ENCODE measurements around the gene UBE2G2. TPM values are rescaled to one million over a fixed set of nuclear protein-coding genes. Genes with fewer than 3 reads are reported as not detected.

The UBE2G2 gene
- total RNA-seq, 1 donor from 2014 or later = 65.8 TPM

DNA sequence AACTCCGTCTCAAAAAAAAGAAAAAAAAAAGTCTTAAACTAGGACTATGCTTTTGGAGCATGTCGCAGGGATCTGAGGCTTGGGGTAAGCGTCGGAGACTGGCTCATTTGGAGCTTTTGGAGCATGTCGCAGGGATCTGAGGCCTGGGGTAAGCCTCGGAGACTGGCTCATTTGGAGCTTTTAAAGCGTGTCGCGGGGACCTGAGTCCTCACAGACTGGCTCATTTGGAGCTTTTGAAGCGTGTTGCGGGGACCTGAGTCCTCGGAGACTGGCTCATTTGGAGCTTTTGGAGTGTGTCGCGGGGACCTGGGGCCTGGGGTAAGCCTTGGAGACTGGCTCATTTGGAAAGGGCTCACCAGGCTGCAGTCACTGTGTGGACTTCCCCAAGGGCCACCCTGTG, 76.7 kb downstream of the UBE2G2 start:
- no peak for DNase-seq

DNA sequence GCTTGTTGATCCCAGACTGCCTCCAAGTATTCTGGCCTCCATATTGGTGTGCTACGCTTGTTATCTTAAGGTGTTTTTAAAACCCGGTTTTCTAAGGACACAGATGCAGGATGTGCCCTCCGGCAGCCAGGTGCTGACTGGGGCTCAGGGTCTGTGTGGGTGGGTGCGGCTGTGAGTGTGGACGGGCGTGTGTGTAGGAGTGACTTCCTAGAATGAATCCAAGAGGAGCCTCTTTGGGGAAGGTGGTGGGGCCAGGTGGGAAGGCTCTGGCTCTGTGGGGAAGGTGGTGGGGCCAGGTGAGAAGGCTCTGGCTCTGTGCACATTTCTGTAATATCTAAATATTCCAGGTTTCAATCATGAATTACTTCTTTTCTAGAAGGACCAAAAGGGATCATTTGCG, 77.4 kb downstream of the UBE2G2 start:
- no peak for DNase-seq

DNA sequence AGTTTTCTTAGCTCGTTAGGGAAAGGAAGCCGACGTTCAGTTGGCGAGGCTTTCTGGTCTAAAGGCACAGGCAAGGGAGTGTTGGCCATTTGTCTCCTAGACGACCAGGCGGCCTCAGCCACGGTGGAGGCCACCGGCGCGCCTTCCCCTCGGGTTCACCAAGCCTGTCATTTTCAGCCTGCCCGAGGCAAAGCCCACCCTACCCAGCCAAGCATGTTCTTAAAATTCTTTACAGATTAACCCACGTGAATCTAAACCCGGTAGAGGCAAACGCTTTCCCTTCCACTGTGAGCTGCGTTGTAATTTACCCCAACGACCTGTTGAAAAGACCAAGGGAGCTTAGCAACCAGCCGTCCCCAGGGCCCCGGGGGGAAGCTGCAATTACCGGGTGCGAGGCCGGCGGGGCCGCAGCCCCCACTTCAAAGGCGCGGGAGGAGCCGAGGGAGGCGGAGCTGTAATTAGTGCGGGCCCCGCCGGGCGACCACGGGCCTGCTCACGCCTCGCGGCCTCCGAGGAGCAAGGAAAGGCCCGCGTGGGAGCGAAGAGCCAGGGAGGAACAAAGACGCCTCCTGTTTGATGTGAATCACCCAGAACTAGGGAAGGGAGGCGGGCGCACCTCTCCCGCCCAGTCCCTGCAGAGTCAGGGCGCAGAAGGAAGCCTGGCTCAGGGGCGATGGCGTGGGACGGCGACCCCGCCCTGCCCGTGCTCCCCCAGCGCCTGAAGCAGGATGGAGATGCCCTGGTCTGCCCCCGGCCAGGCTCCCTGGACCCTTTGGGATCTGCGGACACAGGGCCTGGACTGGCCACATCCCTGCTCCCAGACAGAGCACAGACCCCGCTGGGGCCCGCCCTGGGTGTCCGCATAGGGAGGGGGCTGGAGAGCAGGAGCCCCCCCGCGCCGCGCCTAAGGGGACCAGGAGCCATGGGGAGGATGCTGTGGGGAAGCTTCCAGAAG, 78.2 kb downstream of the UBE2G2 start:
- no peak for DNase-seq

DNA sequence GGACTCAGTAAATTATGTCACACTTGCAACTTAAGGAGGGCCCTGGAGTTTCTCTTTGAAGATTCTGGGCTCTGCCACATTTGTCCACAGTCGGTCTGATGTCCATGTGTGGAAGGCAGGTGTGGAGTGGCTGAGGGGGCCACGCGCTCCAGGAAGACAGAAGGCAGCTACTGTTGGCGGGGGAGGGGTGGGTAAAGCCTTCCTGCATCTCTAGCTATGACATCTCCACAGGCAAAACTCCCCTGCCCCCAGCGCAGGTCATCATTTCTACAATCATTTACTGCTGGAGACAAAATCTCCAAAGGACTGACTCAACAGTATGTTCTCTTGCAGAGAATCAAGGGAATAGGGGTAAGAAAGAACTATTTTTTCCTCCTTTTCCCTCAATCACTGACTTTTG, 78.9 kb downstream of the UBE2G2 start:
- DNase-seq = no peak

DNA sequence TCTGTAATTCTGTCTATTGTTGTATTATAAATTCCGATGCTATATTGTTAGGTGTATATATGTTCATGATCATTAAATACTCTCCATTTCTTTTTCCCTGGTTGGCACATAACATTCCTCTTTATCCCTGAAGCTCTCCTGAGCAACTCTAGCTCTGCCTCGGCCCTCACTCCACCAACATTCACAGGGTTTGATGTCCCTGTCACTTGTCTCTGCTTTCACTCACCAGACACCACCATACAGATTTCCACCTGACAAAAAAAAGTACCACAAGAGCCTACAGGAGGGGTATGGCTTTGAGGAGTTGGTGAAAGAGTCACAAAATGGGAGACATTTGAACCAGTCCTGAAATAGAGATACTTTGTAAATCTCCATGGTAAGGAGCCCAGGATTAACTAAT, 81.5 kb downstream of the UBE2G2 start:
- DNase-seq = no peak

Other genes with a start within 250 kb of the UBE2G2 start
- gene KRTAP10-3, start 243.0 kb downstream of the UBE2G2 start, total RNA-seq = not detected
- gene KRTAP10-4, start 228.1 kb downstream of the UBE2G2 start, total RNA-seq = 0.39 TPM
- gene KRTAP10-5, start 221.2 kb downstream of the UBE2G2 start, total RNA-seq = not detected
- gene KRTAP10-6, start 209.3 kb downstream of the UBE2G2 start, total RNA-seq = not detected
- 0.99 TPM for gene KRTAP10-7, start 201.2 kb downstream of the UBE2G2 start, total RNA-seq
- not detected for gene KRTAP10-8, start 189.7 kb downstream of the UBE2G2 start, total RNA-seq
- gene KRTAP10-9, start 174.7 kb downstream of the UBE2G2 start, total RNA-seq = 0.20 TPM
- 0.49 TPM for gene KRTAP10-10, start 164.5 kb downstream of the UBE2G2 start, total RNA-seq
- 0.69 TPM for gene KRTAP10-11, start 155.4 kb downstream of the UBE2G2 start, total RNA-seq
- gene KRTAP12-4, start 147.2 kb downstream of the UBE2G2 start, total RNA-seq = not detected
- gene KRTAP12-3, start 143.9 kb downstream of the UBE2G2 start, total RNA-seq = not detected
- 1.5 TPM for gene KRTAP12-2, start 134.9 kb downstream of the UBE2G2 start, total RNA-seq
- gene KRTAP12-1, start 119.7 kb downstream of the UBE2G2 start, total RNA-seq = 2.0 TPM
- gene KRTAP10-12, start 104.6 kb downstream of the UBE2G2 start, total RNA-seq = not detected
- gene TSPEAR, start 90.2 kb downstream of the UBE2G2 start, total RNA-seq = 4.1 TPM
- gene SUMO3, start 16.2 kb upstream of the UBE2G2 start, total RNA-seq = 33.1 TPM
- gene PTTG1IP, start 71.9 kb upstream of the UBE2G2 start, total RNA-seq = 88.6 TPM
- 22.5 TPM for gene ITGB2, start 119.1 kb upstream of the UBE2G2 start, total RNA-seq
- gene SLX9, start 138.2 kb upstream of the UBE2G2 start, total RNA-seq = 10.0 TPM